Stimulated activated CD4-positive, alpha-beta T cell treated with anti-CD3 and anti-CD28 coated beads, Interleukin-4, amount 100 ng/mL, for 4 hours (primary cell): ENCODE measurements around the gene CFAP65.

Experiments
- DNase-seq, 2 experiments: peaks; one replicate each; pipeline ENCODE4 v3.0.0-alpha.2; 2020

Gene CFAP65

DNA sequence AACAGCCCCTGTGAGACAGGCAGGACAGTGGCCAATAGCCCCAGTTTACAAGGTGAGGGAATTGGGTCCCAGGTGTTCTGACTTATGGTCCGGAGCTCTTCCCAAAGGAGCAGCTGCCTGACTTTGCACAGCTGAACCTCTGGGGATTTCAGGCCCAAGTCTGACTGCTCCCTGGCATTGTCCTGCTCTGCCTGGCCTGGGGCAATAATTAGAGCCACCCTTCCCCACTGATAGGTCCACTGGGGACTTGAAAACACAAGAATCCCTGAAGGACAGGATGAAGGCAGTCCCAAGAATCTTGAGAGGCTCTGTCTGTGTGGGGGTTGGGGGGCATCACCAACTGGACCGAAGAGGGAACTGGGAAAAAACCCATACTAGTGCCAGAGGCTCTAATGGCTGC is 52.7 kb downstream of the CFAP65 start:
- DNase-seq = no peak

DNA sequence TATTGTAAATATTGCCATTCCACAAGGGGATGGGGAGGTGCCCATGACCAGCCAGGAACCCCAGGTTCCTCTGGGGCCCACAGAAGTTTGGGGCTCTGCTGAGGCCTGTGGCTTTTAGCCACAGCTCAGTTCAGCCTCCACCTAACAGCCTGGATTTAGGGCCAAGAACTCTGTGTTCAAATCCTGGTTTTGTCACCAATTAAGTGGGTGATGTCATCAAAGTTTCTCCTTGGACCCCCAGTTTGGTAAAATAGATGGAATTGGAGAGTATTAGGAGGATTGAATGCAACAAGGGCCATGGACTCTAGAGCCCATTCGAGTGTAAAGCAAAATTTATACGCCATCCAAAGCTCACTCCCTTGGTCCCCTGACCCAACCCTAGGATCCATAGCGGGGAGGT is 53.2 kb downstream of the CFAP65 start:
- no peak for DNase-seq

DNA sequence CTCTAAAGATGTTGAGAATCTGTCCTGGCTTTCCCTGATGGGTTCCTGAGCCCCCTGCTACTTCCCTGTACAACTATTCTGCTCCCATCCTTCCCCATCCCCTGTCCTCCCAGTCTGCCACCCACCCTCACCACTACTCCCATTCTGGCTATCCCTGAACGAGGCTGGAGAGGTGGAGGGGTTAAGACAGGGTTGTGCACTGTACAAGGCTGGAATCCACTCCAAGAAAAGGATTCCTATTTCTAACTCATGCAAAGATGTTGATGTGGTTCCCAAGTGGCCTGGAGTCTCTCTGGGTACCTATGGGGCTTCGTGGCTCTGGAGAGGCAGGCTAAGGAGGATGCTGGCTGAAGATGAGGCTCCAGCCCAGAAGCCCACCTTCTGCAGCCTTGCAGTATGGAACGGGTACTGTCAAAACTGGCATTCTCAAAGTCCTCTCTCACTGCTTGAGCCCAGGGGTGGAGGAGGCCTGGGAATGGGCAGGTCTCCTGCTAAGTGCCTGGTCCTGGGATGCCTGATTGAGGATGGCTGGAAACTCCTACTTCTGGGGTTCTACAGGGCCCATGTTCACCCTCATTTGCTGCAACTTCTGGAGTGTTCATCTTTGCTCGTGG is 55.1 kb downstream of the CFAP65 start:
- DNase-seq = no peak

DNA sequence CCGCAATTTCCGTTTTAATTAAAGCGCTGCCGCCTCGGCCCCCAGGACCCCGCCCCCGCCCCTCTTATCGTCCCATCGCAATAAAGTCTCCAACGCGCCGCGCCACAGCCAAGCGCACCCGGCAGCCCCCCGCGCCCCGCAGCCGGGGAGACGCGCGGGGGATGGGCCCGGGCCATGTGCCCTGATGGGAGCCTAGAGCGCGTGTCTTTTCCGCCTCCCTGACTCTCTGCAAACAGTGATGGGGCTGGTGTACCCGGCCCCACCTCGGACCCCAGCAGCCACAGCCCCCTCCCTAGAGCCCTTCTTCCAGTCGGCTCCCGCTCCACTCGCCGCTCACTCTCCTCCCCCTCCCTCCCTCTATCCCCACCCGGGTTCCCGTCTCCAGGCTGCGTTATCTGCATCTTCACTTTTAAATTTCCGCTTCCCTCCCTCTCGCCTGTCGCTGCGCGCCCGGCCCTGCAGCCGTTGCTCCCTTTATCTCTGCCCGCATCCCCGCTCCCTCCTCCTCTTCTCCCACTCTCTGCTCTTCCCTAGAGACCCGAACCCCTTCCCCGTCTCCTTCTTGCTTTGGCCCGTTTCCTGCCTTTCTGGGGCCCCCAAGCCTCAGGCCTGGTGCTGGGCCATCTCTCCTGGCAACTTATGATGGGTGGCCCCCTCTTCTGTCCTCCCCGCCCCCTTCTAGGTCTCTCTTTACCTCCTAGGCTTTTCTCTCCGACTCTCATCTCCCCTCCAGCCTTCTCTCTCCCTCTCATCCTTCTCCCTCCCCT is 55.8 kb downstream of the CFAP65 start:
- DNase-seq = no peak

DNA sequence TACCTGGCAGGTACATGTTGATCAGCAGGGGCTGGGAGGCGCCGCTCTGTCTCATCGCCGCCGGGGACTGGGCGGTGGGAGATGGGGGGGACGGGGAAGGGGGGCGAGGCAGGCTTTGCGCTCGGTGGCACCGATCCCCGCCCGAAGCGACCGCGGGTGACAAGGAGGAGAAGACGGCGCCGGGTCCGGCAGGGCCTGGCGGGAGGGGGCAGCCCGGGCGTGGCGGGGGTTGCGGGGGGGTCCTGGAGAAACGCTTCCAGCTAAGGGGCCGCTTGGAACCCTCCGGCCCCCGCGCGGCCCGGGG is 56.3 kb downstream of the CFAP65 start, which contains the start of gene FEV:
Gene FEV (minus strand): TSS at position 164 of the 304 bp plus-strand sequence. CDS start 109 bp downstream, at position 55.
- DNase-seq = no peak

DNA sequence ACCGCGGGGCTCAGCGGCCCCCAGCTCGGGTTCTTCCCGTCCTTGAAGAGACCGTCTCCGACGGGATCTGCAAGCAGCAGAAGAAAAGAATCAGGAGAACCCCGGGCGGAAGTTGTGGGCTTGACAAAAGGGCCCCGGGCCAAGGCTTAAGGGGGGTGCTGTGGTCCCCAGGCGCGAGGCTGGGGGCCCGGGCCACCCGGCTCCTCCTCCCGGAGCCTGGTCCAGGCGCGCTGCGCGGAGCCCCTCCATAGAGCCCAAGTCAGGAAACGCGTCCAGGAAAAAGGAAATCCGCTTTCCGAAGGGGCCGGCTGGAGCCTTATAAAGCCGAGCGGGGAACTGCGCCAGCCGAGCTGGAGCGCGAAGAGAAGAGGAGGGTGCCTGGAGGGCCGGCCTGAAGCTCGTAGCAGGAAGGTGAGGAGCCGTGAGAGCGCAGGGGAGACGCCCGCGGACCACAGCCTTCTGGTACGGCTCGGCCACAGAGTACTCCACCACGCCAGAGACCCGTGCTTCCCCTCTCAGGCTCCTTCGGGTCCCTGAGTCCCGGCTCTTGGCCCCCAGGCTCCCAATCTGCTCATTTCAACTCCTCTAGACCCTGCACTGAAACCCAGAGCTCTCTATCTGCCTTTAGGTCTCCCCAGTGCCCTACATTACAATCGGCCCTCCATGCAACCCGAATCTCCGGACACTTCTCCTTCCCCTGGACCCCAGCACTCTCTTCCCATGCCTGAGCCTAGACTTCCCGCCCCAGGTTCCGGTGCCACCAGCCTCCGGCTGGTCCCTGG is 56.9 kb downstream of the CFAP65 start:
- DNase-seq = no peak

DNA sequence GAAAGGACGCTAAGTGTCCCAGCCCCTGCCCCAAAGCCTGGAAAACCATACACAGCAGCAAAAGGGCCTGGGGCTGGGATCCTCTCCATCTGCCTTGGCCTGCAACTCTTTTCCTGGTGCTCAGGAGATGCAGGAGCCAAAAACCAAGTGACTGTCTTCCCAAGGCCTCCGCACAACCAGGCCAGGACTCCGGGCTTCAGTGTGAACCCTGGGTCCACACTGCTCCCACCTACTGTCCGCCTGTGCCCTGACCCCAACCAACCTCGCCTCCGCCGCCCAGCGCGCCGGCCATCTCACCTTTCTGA is 57.4 kb downstream of the CFAP65 start:
- no peak for DNase-seq

DNA sequence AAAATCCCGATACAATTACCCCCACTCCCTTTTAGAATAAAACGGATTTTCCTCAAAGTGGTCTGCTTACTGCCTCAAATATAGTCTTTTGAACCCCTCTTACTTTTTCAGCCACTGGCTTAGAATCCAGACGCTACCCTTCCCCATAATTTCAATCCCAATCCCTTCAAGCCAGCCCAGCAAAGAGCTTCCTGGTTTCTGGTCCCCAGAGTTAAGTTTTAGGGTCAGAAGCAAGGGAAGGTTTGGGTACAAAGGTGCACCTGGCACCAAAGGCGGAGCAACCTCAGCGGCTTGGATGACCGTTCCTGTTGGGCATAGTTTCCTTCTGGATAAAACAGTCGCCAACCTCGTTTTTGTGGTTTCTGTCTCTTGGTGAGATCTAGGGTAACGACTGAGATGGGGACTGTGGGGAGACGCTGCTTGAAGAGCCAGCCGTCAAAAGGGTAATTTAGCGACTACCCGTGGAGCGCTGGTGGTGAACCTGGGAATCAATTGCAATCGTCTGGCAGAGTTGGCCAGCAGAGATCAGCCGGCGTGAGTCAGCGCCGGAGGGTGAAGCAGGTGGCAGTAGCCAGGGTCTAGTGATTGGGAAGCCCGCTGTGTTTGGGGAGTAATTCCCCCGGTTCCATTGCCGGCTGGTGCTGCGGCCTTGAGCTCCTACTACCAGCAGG is 57.9 kb downstream of the CFAP65 start:
- DNase-seq = no peak

DNA sequence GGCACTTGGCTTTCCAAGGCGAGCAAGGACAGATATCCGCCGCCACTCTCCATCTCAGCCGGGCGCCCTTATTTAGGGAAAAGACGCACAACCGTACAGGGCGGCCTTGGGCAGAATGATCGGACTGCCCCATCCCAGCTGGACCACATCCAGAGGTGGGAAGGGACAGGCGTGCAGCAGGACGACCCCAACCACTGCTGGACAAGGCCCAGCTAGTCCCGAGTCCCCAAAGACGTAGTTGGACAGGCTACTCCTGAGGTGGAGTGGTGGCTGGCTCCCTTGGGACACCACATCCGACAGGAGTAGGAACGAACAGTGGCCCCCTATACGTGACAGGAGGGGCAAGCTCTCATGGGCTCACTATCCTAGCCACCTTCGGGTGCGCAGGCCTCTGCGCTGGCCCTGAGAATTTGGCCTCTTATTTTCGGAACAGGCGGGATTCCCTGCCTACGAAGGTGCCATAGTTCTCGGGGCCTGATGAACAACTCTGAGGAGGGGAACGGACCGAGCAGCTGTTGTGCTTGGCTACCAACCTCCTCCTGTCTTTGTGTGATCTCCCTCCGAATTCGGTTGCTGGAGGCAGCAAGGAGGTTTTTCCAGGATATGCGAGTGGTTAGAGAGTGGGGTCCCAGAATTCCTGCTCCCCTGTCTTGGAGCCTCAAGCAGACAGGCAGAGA is 58.6 kb downstream of the CFAP65 start:
- DNase-seq = no peak

DNA sequence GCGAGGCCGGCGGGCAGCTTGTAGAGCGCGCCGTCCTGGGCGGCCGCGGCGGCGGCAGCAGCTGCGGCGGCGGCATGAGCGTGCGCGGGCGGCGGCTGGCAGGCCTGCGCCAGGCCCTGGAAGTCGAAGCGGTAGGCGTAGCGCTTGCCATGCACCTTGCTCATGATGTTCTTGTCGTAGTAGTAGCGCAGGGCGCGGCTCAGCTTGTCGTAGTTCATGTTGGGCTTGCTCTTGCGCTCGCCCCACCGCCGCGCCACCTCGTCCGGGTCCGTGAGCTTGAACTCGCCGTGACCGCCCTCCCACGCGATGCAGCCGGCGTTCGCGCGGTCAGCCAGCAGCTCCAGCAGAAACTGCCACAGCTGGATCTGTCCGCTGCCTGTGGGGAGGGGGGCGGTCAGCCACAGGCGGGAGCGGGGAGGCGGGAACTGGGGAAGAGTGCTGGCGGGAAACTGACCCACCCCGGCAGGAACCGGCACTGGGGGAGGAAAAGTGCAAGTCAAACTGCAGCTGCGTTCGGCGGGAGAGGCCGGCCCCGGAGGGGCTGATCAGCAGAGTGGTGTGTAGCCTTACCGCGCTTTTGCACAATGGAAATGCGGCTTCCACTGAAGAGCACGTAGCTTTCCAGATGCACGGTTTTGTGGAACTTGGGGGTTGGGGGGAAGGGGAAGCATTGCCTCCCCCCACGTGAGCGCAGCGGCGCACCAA is 59.3 kb downstream of the CFAP65 start:
- peak; percentile 44 to 51 for DNase-seq

DNA sequence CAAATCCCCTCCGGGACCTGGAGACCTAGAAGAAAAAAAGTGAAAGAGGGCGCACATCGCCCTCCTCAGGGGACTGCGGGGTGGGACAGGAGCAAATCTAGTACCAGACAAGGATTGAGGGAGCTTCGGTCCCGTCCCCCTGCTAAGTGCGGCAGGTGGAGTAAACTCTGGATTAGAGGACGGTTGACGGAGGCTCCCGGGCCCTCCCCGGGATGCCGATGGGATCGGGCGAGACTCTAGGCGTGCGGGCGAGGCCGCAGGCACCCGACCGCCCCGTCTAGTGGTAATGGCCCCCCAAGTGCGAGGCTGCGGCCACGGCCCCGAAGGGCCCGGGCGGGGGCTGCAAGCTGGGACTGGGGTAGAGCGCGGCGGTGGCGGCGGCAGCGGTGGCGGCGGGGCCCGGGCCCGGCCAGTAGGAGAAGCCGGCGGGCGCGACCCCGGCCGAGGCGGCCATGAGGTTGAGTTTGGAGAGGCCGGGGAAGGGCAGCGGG is 59.9 kb downstream of the CFAP65 start:
- no peak for DNase-seq

DNA sequence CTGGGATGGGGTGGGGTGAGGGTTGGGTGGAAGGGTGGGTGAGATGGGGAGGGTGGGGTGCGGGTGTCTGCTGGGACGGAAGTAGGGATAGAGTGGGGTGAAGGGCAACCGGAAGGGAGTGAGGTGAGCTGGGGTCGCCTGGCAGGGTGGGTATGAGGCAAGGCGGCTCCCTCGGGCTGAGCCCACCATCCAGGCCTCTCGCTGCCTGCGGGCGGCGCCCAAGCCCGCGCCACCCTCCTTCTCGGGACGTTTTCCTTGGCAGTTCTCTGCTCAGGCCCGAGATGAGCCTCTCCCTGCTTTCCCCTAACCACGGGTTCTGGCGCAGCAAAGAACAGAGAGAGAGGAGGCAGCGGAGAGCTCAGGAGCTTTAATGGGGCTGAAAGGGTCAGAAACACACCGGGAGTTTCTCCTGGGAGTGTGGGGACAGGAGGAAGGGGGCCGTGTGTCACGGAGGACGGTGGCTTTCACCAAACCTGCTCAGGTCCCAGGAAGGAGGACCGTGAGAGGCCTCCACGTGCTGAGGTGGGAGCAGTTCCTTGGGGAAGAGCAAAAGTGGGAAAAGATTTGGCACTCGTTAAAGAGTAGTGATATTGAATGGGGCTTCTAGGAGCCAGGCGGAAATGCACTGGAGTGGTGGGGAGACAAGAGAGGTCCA is 60.5 kb downstream of the CFAP65 start:
- DNase-seq = no peak

DNA sequence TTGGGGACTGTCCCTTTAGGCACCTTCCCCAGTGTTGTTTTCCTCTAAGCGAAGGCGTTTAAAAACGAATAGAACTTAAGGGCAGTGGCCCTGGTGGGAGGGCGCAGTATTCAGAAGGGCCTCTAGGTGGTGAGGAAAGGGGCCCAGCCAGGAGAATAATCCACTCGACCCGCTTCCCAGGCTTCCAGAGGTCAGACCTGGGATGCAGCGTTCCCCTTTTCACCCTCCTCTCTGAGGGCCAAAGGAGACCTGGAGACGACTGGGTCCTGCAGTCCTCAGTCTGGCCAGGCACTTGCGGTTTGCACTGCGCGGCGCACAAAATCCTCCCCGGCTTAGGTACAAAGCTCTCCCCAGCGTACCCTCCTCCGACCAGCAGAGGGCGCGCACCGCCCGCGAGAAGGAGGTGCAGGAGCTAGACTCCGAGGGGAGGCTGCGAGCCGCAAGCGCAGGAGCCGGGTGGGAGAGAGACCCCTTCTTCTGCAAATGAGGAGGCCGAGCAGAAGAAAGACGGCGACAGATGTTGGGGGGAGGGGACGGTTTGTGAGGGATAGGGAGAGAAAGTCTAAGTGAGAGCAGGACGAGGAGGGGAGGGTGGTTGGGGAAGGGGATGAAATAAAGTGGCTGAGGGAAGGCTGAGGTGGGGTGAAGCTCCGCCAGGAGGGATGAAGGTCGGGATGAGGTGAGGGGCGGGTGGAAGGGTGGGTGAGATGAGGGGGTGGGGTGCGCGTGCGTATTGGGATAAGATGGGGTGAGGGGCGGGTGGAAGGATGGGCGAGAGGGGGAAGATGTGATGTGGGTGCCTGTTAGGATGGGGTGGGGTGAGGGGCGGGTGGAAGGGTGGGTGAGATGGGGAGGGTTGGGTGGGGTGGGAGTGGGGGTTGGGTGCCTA is 61.2 kb downstream of the CFAP65 start:
- DNase-seq = peak; percentile 78 to 85

DNA sequence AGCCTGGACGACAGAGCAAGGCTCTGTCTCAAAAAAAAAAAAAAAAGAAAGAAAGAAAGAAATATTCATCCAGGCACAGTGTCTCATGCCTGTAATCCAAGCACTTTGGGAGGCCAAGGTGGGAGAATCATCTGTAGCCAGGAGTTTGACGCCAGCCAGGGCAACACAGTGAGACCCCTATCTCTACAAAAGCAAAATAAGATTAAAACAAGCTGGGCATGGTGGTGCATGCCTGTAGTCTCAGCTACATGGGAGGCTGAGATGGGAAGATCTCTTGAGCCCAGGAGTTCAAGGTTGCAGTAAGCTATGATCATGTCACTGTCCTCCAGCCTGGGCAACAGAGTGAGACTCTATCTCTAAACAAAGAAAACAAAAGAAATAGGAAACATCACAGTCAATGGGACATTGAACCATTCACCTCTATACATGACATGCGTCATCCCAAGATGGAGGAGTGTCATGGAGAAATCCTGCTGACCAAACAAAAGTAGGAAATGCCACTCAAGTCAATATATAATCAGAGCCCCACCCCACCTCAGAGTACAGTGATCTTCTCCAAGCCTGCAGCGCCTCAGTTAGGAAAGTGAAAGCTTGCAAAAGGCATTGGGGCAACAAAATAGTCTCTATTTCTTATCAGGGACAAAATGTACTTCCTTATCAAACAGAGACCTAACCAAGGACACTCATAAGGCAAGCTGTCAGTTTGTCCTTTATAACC is 66.1 kb downstream of the CFAP65 start:
- DNase-seq = no peak

DNA sequence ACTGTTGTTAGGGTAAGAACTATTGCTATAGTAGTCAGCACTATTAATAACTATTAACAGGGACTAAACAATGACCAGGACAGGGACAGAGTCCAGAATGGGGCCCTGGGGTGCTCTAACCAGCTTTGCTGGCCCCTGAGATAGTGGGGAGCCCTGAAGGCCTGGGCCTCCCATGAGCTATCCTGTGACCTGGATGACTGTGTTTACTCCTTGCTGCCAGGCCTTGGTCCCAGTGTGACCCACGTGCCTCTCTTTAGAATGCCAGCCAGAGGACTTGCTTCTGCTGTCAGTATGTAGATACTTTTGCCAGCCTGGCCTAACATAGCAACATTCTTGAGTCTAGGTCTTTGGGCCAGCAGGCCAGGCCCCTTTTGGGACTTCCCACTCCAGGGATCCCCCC is 70.4 kb downstream of the CFAP65 start:
- DNase-seq = no peak

DNA sequence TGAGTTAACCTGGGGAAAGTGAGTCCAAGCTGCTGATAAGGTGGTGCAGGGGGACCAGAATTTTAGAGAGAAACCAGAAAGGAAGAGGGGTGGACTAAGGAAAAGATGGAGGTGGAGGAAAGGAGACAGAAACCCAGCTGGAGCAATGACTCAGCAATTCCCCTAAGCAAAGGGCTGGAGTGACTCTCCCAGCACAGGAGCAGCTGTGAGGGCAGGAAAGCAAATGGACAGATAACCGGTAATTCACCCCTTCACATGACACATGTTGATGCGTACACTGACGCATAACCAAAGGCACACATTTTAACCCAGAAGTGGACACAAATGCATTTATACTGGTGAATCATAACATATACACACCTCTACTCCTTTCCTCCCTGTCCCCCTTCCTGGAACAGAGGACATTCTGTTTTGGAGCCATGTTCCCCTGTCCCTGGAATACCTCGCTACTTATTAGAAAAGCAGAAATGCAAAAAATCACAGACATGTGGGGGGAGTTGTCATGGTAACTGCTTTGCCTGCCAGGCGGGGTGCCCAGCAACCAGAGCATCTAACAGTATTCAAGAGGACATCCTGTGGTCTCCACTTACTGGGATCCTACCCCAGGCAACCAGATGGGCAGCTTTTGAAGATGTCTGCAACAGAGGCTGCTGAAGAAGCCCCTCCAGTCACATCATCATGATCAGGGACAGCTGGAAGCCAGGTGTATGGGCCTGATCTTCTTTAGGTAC is 77.1 kb downstream of the CFAP65 start:
- DNase-seq = no peak

DNA sequence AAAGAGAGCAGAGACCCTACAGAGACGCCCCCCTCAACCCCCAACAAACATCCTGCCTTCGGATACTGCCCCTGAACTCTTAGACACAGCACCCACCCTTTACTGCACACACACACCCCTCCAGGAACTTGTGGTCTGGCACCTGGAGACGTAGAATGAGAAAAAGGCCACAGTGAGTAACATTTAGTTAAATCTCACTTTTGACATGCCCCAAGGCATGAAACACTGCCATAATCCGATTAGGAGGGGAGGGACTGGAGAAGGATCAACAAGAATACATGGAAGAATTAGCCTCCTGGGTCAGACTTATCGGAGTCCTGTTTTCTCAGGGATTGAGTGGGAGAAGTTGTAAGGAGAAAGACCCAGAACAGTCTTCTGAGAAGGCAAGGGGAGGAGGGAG is 77.7 kb downstream of the CFAP65 start:
- DNase-seq = no peak

DNA sequence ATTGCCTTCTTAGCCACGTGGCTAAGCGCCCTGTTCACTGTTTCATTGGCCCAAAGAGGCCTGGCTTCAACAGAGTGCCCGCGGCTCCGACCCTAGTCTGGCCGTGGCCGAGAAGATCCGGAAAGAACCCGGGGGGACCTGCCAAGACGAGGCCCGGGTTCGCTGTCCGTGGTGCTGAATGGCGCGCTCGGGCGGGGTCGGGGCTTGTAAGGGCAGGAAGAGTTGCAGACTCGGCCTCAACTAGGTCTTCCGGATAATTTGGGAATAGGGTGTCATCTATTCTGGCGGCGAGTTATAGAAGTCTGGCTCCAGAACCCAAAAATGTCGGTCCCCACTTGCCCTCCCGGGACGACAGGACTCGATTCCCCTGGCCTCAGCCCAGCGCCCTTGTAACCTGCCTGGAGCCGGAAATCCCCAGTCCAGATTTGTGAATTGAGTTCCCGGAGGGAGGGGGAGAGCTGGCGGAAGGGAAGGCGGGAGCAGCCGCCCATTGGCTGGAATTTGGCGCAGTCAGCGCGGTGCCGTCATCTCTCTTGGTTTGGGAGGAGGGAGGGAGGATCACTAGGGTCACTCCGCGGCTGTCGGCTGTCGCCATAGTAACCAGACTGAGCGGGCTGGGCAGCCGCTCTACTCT is 78.3 kb downstream of the CFAP65 start:
- DNase-seq = peak; percentile 15 to 65
